HepG2 (cell line): ENCODE measurements around the gene FGD4. TPM values are rescaled to one million over a fixed set of nuclear protein-coding genes. Genes with fewer than 3 reads are reported as not detected.

Experiments
- ATAC-seq: fragments of 200-7000 bp; cut with Tn5 transposase; 3 replicates; pipeline ENCODE4 v1.9.1; 2020; ENCODE audit warnings: mild to moderate bottlenecking, moderate library complexity
- BruUV-seq: library from RNA; stranded (reverse); fragments of 400-500 nt; replicated peaks from 2 replicates; lab custom pipeline; 2021; lab: Mats Ljungman, UMichigan
- CTCF ChIA-PET: fragments of 300-600 bp; formaldehyde crosslinking; extraction: SDS; loops from one replicate; lab custom pipeline; 2021; ENCODE audit warnings: low total read pairs, inconsistent platforms, low intra/inter-chr PET ratio; lab: Yijun Ruan, JAX
- POLR2A ChIA-PET: fragments of 350-600 bp; sonication (Branson Sonifier 250); formaldehyde crosslinking; loops from one replicate; lab custom pipeline; 2020; ENCODE audit warnings: antibody characterized with exemption, inconsistent platforms; lab: Yijun Ruan, JAX
- DNase-seq: peaks from one replicate; pipeline ENCODE4 v3.0.0-alpha.2; 2015; ENCODE audit warnings: low spot score
- FAIRE-seq: peaks from 3 replicates; lab custom pipeline; 2011; peaks lifted over from hg19 to GRCh38; lab: Jason Lieb, UNC
- H2AFZ ChIP-seq: one replicate; pipeline ENCODE4 v1.6.1; 2011; ENCODE audit warnings: low read length, inconsistent platforms
- H3K27ac ChIP-seq: fragments of 300-600 bp; 3 replicates; pipeline ENCODE4 v1.8.0; 2011; ENCODE audit warnings: mixed run types, mild to moderate bottlenecking, mixed read lengths, low read length, inconsistent platforms; ENCODE audit not compliant: insufficient read depth; ENCODE audit errors: extremely low read length
- H3K27me3 ChIP-seq, 2 experiments: fragments of 200-600 bp in 1 of 2; 2 replicates in 1 of 2; 3 replicates in 1 of 2; pipeline versions ENCODE4 v1.6.0 to v1.8.0; 2011; ENCODE audit warnings: low read length in 2 of 2, mild to moderate bottlenecking in 2 of 2, moderate library complexity in 2 of 2, inconsistent platforms in 1 of 2; ENCODE audit not compliant: insufficient read depth in 2 of 2, control insufficient read depth in 1 of 2
- H3K36me3 ChIP-seq, 2 experiments: fragments of 200-600 bp in 1 of 2; replicated peaks in 1 of 2; 2 replicates in 1 of 2; 3 replicates in 1 of 2; pipeline versions ENCODE4 v1.5.1 to v1.8.0; 2011; ENCODE audit warnings: low read length in 2 of 2, inconsistent platforms in 1 of 2; ENCODE audit not compliant: insufficient read depth in 2 of 2, control insufficient read depth in 1 of 2
- H3K4me1 ChIP-seq: 2 replicates; pipeline ENCODE4 v1.5.1; 2012; ENCODE audit warnings: low read length, inconsistent platforms; ENCODE audit not compliant: insufficient read depth
- H3K4me2 ChIP-seq: 2 replicates; pipeline ENCODE4 v1.6.0; 2011; ENCODE audit warnings: low read depth, low read length, inconsistent platforms
- H3K4me3 ChIP-seq, 3 experiments: fragments of 200-600 bp in 1 of 3; sonication (generic), shearing (Covaris generic) in 1 of 3; replicated peaks in 1 of 3; 2 replicates each; pipeline ENCODE4 v1.5.1; 2011 to 2016; ENCODE audit warnings: low read length in 3 of 3, inconsistent platforms in 2 of 3, low read depth in 2 of 3, mild to moderate bottlenecking in 2 of 3, control low read depth in 1 of 3, mixed read lengths in 1 of 3; ENCODE audit not compliant: insufficient read depth in 1 of 3
- H3K79me2 ChIP-seq: one replicate; pipeline ENCODE4 v1.6.1; 2011; ENCODE audit warnings: low read length, inconsistent platforms; ENCODE audit not compliant: insufficient read depth
- H3K9ac ChIP-seq: 2 replicates; pipeline ENCODE4 v1.6.0; 2011; ENCODE audit warnings: mild to moderate bottlenecking, low read depth, low read length, inconsistent platforms; ENCODE audit not compliant: insufficient read depth
- H3K9me3 ChIP-seq: 2 replicates; pipeline ENCODE4 v1.5.1; 2012; ENCODE audit warnings: mild to moderate bottlenecking, low read length
- H4K20me1 ChIP-seq: 2 replicates; pipeline ENCODE4 v1.6.0; 2011; ENCODE audit warnings: inconsistent platforms, mild to moderate bottlenecking, low read length, moderate library complexity; ENCODE audit not compliant: insufficient read depth
- ATF7 ChIP-seq, 2 experiments: fragments of 450-650 bp in 1 of 2; sonication (generic) in 1 of 2; formaldehyde crosslinking in 1 of 2; IDR thresholded peaks; 2 replicates each; pipeline versions ENCODE4 v1.4.0 to v1.6.1; 2016 to 2020; ENCODE audit warnings: antibody characterized with exemption in 1 of 2, mild to moderate bottlenecking in 1 of 2, missing genetic modification reagents in 1 of 2
- MBD4 ChIP-seq: IDR thresholded peaks from 2 replicates; pipeline ENCODE4 v1.6.1; 2012; ENCODE audit warnings: low read length, inconsistent platforms, borderline replicate concordance
- PCBP2 ChIP-seq: fragments of 200-400 bp; formaldehyde crosslinking; optimal IDR thresholded peaks from 2 replicates; pipeline ENCODE3; 2018; ENCODE audit warnings: low read length, low read depth; ENCODE audit not compliant: poor library complexity, severe bottlenecking
- RBM22 ChIP-seq: fragments of 200-400 bp; formaldehyde crosslinking; optimal IDR thresholded peaks from 2 replicates; pipeline ENCODE3; 2017; ENCODE audit warnings: mild to moderate bottlenecking, low read length, moderate library complexity
- ZBTB8A ChIP-seq: sonication (generic); formaldehyde crosslinking; IDR thresholded peaks from 2 replicates; pipeline ENCODE4 v1.4.0; 2020; ENCODE audit warnings: mild to moderate bottlenecking, low read depth, missing genetic modification reagents, borderline replicate concordance
- ZNF253 ChIP-seq: sonication (generic); formaldehyde crosslinking; IDR thresholded peaks from 2 replicates; pipeline ENCODE4 v1.8.0; 2022; ENCODE audit warnings: mild to moderate bottlenecking, missing genetic modification reagents, borderline replicate concordance
- ZNF367 ChIP-seq: sonication (generic); formaldehyde crosslinking; IDR thresholded peaks from 2 replicates; pipeline ENCODE4 v1.4.0; 2020; ENCODE audit warnings: missing genetic modification reagents, borderline replicate concordance
- ZNF570 ChIP-seq: sonication (generic); formaldehyde crosslinking; IDR thresholded peaks from 2 replicates; pipeline ENCODE4 v1.4.0; 2020; ENCODE audit warnings: mild to moderate bottlenecking, missing genetic modification reagents, borderline replicate concordance
- ZNF652 ChIP-seq: IDR thresholded peaks from 2 replicates; pipeline ENCODE4 v1.6.1; 2016; ENCODE audit warnings: low read depth, borderline replicate concordance
- ZNF7 ChIP-seq: IDR thresholded peaks from 2 replicates; pipeline ENCODE4 v1.6.1; 2016; ENCODE audit warnings: missing biosample characterization, missing genetic modification reagents
- WGBS: methylation state at CpG from one replicate; pipeline ENCODE4 v1.1.6; 2017; ENCODE audit warnings: low lambda C conversion rate; 5-methylcytosine and 5-hydroxymethylcytosine counted together
- in situ Hi-C: cut with HindIII; loops from 2 replicates; pipeline ENCODE4 v1.10.0; 2017; ENCODE audit warnings: low pct_unique_long_range_greater_than_20kb; ENCODE audit not compliant: extremely low pct_ligation_motif_present
- intact Hi-C: fragments of 100-400 bp; cut with micrococcal nuclease; formaldehyde crosslinking; loops from one replicate; pipeline ENCODE4 v1.10.0; 2022; ENCODE audit not compliant: unreplicated experiment
- polyA plus RNA-seq, 8 experiments: library from polyadenylated mRNA; depleted of rRNA in 3 of 8; stranded (reverse) in 7 of 8; unstranded in 1 of 8; fragments of >200 nt; fragmentation: Illumina TruSeq in 4 of 8; extraction: Trizol in 4 of 8; gene quantifications; 2 replicates each; pipeline versions ENCODE4 v1.2.1 to v1.2.3, GENCODE V29; 2011 to 2016; ENCODE audit warnings: low read depth in 4 of 8, missing spikeins in 1 of 8, mixed read lengths in 1 of 8; ENCODE audit not compliant: insufficient read depth in 1 of 8
- total RNA-seq, 5 experiments: library from RNA; depleted of rRNA; stranded (reverse); fragments of >200 nt; fragmentation: Illumina TruSeq; extraction: Trizol; gene quantifications; 2 replicates each; pipeline ENCODE4 v1.2.3, GENCODE V29; 2016; ENCODE audit warnings: low read depth in 1 of 5
- TF ChIP-seq, protein P1 (sequence below): sonication (generic); formaldehyde crosslinking; IDR thresholded peaks from 2 replicates; pipeline ENCODE4 v1.4.0; 2020; ENCODE audit warnings: missing genetic modification reagents, mild to moderate bottlenecking, borderline replicate concordance
- TF ChIP-seq, protein P2 (sequence below): sonication (generic); formaldehyde crosslinking; IDR thresholded peaks from 2 replicates; pipeline ENCODE4 v1.4.0; 2020; ENCODE audit warnings: mild to moderate bottlenecking, missing genetic modification reagents, borderline replicate concordance

FGD4 gene
- total and polyA plus RNA-seq, 2 of the 13 experiments (the other 11 are each of a cell fraction or from before 2014, with no cell fraction given), result 4.6 to 6.6 TPM

GRCh38 chr12:32568228-32568627 lies 168.9 kb downstream of the FGD4 start:
- ChIA-PET POLR2A (interaction anchor here (1.3 kb wide), 1 partner anchor 34 kb away, joined by 3 read pairs; no protein-coding TSS in a partner anchor), CTCF (no interaction called here)
- Histone ChIP-seq H3K4me2 (no peak overlapping the region), H3K9ac (no peak overlapping the region), H3K4me3 (no peak overlapping the region), H3K27ac (no peak overlapping the region), H3K79me2 (no peaks in the 10 kb centered on the region), H3K9me3 (no peaks in the 10 kb centered on the region), H3K36me3 (peaks cover 5 to 20% of the 10 kb centered on the region in 2 experiments; a peak in 4 of 5 replicates), H3K4me1 (peaks cover 39% of the 10 kb centered on the region), H4K20me1 (no peaks in the 10 kb centered on the region), H2AFZ (no peak overlapping the region), H3K27me3 (no peaks in the 10 kb centered on the region)
- 97% methylated on average over 1 of the region's 1 CpG for whole genome bisulfite sequencing
- TF ChIP-seq ATF7 (IDR thresholded peaks at IDR 0.05) (no peak), ATF7 (CRISPR knock-in tag; IDR thresholded peaks at IDR 0.05) (no peak), ZNF7 (CRISPR knock-in tag) (peak; percentile 47; the same call in 1 of the 2 replicates)
- FAIRE-seq, result no peak
- peak; percentile 31 for DNase-seq
- no peak for ATAC-seq
- intact Hi-C loops (no loop called here), in situ Hi-C loops (no loop called here)
- BruUV-seq, result no TSS peak

DNA sequence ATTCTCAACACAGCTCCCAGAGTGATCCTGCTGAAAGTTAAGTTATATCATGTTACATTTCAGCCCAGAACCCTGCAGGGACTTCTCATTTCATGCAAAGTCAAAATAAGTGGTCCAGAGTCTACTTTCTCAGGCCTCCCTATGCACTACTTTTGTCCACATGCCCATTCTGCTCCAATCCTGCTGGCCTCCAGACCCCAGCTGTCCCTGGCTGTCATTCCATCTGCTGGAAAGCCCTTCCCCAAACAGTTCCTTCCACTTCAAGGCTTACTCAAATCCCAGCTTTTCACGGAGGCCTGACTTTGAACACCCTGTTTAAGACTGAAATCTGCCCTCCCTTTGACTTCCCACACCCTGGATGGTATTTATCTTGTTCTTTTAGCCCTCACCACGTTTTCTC lies 169.9 kb downstream of the FGD4 start:
- ChIA-PET POLR2A (no interaction called here), CTCF (no interaction called here)
- FAIRE-seq (no peak), DNase-seq (no peak)
- Histone ChIP-seq H3K9ac (no peak overlapping the region), H3K27ac (no peak overlapping the region), H3K4me2 (no peak overlapping the region), H3K4me1 (peaks cover 33% of the 10 kb centered on the region), H3K36me3 (peaks cover 1 to 17% of the 10 kb centered on the region in 2 experiments; a peak in 4 of 5 replicates), H3K27me3 (no peaks in the 10 kb centered on the region), H2AFZ (no peak overlapping the region), H3K4me3 (no peak overlapping the region)
- BruUV-seq, result no TSS peak
- no peak for TF ChIP-seq ZNF367 (CRISPR knock-in tag)
- TF ChIP-seq, protein P1, sequence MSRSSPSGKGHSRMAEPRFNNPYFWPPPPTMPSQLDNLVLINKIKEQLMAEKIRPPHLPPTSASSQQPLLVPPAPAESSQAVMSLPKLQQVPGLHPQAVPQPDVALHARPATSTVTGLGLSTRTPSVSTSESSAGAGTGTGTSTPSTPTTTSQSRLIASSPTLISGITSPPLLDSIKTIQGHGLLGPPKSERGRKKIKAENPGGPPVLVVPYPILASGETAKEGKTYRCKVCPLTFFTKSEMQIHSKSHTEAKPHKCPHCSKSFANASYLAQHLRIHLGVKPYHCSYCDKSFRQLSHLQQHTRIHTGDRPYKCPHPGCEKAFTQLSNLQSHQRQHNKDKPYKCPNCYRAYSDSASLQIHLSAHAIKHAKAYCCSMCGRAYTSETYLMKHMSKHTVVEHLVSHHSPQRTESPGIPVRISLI (CRISPR knock-in tag), result no peak
- TF ChIP-seq RBM22, result no peak
- TF ChIP-seq ZNF652 (CRISPR knock-in tag), result no peak
- no peak for TF ChIP-seq ZBTB8A (CRISPR knock-in tag)
- no peak for TF ChIP-seq PCBP2
- no peak for TF ChIP-seq ZNF570
- TF ChIP-seq, protein P2, sequence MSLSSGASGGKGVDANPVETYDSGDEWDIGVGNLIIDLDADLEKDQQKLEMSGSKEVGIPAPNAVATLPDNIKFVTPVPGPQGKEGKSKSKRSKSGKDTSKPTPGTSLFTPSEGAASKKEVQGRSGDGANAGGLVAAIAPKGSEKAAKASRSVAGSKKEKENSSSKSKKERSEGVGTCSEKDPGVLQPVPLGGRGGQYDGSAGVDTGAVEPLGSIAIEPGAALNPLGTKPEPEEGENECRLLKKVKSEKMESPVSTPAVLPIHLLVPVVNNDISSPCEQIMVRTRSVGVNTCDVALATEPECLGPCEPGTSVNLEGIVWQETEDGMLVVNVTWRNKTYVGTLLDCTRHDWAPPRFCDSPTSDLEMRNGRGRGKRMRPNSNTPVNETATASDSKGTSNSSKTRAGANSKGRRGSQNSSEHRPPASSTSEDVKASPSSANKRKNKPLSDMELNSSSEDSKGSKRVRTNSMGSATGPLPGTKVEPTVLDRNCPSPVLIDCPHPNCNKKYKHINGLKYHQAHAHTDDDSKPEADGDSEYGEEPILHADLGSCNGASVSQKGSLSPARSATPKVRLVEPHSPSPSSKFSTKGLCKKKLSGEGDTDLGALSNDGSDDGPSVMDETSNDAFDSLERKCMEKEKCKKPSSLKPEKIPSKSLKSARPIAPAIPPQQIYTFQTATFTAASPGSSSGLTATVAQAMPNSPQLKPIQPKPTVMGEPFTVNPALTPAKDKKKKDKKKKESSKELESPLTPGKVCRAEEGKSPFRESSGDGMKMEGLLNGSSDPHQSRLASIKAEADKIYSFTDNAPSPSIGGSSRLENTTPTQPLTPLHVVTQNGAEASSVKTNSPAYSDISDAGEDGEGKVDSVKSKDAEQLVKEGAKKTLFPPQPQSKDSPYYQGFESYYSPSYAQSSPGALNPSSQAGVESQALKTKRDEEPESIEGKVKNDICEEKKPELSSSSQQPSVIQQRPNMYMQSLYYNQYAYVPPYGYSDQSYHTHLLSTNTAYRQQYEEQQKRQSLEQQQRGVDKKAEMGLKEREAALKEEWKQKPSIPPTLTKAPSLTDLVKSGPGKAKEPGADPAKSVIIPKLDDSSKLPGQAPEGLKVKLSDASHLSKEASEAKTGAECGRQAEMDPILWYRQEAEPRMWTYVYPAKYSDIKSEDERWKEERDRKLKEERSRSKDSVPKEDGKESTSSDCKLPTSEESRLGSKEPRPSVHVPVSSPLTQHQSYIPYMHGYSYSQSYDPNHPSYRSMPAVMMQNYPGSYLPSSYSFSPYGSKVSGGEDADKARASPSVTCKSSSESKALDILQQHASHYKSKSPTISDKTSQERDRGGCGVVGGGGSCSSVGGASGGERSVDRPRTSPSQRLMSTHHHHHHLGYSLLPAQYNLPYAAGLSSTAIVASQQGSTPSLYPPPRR, result no peak
- no peak for TF ChIP-seq MBD4
- TF ChIP-seq ZNF253 (CRISPR knock-in tag), result no peak
- TF ChIP-seq, all 625 proteins: peak for 0
- WGBS, result 58% methylated on average over 2 of the region's 2 CpGs
- H4K20me1 ChIP-seq, result no peaks in the 10 kb centered on the region
- intact Hi-C loops, result no loop called here
- in situ Hi-C loops, result no loop called here
- no peaks in the 10 kb centered on the region for H3K79me2 ChIP-seq
- no peaks in the 10 kb centered on the region for H3K9me3 ChIP-seq
- no peak for ATAC-seq
